PC-9 (cell line): ENCODE results near the gene RGS6. TPM values are rescaled to one million over a fixed set of nuclear protein-coding genes. Genes with fewer than 3 reads are reported as not detected.

Experiments used
- BruUV-seq: library from RNA; stranded (reverse); fragments of 400-500 nt; replicated peaks from 2 replicates; lab custom pipeline; 2021; lab: Mats Ljungman, UMichigan
- CTCF ChIA-PET: fragments of 300-600 bp; sonication (Branson Sonifier 250); formaldehyde crosslinking; loops from one replicate; lab custom pipeline; 2022; ENCODE audit warnings: antibody characterized with exemption; lab: Charles Lee
- POLR2A ChIA-PET: fragments of 300-600 bp; sonication (Branson Sonifier 250); formaldehyde crosslinking; loops from one replicate; lab custom pipeline; 2022; ENCODE audit warnings: antibody characterized with exemption; ENCODE audit not compliant: unreplicated experiment; lab: Charles Lee
- DNase-seq, 2 experiments: peaks; one replicate each; pipeline versions ENCODE4 v3.0.0 to v3.0.0-alpha.2; 2015 to 2022; ENCODE audit warnings: mixed read lengths in 1 of 2
- H2AFZ ChIP-seq: fragments of 200-600 bp; sonication (generic); 2 replicates; pipeline ENCODE4 v1.8.1; 2017; ENCODE audit warnings: antibody characterized with exemption
- H3F3A ChIP-seq: fragments of 200-600 bp; sonication (generic); 2 replicates; pipeline ENCODE4 v1.8.1; 2017; ENCODE audit warnings: antibody characterized with exemption, mild to moderate bottlenecking, low read depth; ENCODE audit not compliant: insufficient read depth
- H3K27ac ChIP-seq: fragments of 200-600 bp; sonication (generic); 2 replicates; pipeline ENCODE4 v1.6.1; 2016; ENCODE audit warnings: mixed run types
- H3K27me3 ChIP-seq: fragments of 200-600 bp; sonication (generic); 2 replicates; pipeline ENCODE4 v1.6.1; 2016; ENCODE audit warnings: low read depth, mixed run types; ENCODE audit not compliant: insufficient read depth
- H3K36me3 ChIP-seq: fragments of 200-600 bp; sonication (generic); 2 replicates; pipeline ENCODE4 v1.6.1; 2016; ENCODE audit warnings: low read depth, mixed run types
- H3K4me1 ChIP-seq: fragments of 200-600 bp; sonication (generic); replicated peaks from 2 replicates; pipeline ENCODE4 v1.6.1; 2016; ENCODE audit warnings: mixed run types; ENCODE audit not compliant: insufficient read depth
- H3K4me2 ChIP-seq: fragments of 200-600 bp; sonication (generic); 2 replicates; pipeline ENCODE4 v1.6.1; 2017; ENCODE audit warnings: mixed run types
- H3K4me3 ChIP-seq: fragments of 200-600 bp; sonication (generic); 2 replicates; pipeline ENCODE4 v1.6.1; 2016; ENCODE audit warnings: mixed run types
- H3K79me2 ChIP-seq: fragments of 200-600 bp; sonication (generic); 2 replicates; pipeline ENCODE4 v1.6.1; 2017; ENCODE audit warnings: low read depth, mixed run types
- H3K9me2 ChIP-seq: fragments of 200-600 bp; sonication (generic); 2 replicates; pipeline ENCODE4 v1.8.1; 2017; ENCODE audit warnings: mild to moderate bottlenecking; ENCODE audit not compliant: insufficient read depth
- H3K9me3 ChIP-seq: fragments of 200-600 bp; sonication (generic); 2 replicates; pipeline ENCODE4 v1.8.1; 2016; ENCODE audit warnings: low read depth; ENCODE audit not compliant: insufficient read depth
- H4K20me1 ChIP-seq: fragments of 200-600 bp; sonication (generic); 2 replicates; pipeline ENCODE4 v1.8.1; 2017; ENCODE audit not compliant: insufficient read depth
- EZH2 ChIP-seq: fragments of 200-600 bp; sonication (generic); IDR thresholded peaks from 2 replicates; pipeline ENCODE4 v1.8.0; 2017; ENCODE audit warnings: antibody characterized with exemption, low read depth
- intact Hi-C: fragments of 100-400 bp; cut with micrococcal nuclease; formaldehyde crosslinking; loops from one replicate; pipeline ENCODE4 v1.10.0; 2022; ENCODE audit not compliant: unreplicated experiment
- total RNA-seq: library from RNA; stranded (reverse); gene quantifications from 2 replicates; pipeline ENCODE4 v1.2.3, GENCODE V29; 2021
- TF ChIP-seq, protein P1 (sequence below): fragments of 200-600 bp; sonication (generic); conservative IDR thresholded peaks from 2 replicates; pipeline ENCODE4 v1.6.1; 2017; ENCODE audit warnings: mixed run types, antibody characterized with exemption, mild to moderate bottlenecking, moderate library complexity

Gene RGS6
- total RNA-seq, 1 experiment from 2014 or later = not detected

- ChIA-PET CTCF (no interaction called here), POLR2A (no interaction called here)
- no peaks in the 10 kb centered on the region for H4K20me1 ChIP-seq
- no TSS peak for BruUV-seq
- no peaks in the 10 kb centered on the region for H3K36me3 ChIP-seq
- intact Hi-C loops = no loop called here
- H3K9me2 ChIP-seq = no peaks in the 10 kb centered on the region
- H3K4me3 ChIP-seq = no peak overlapping the region
- no peak overlapping the region for H2AFZ ChIP-seq
- no peak for TF ChIP-seq EZH2
- TF ChIP-seq, protein P1, sequence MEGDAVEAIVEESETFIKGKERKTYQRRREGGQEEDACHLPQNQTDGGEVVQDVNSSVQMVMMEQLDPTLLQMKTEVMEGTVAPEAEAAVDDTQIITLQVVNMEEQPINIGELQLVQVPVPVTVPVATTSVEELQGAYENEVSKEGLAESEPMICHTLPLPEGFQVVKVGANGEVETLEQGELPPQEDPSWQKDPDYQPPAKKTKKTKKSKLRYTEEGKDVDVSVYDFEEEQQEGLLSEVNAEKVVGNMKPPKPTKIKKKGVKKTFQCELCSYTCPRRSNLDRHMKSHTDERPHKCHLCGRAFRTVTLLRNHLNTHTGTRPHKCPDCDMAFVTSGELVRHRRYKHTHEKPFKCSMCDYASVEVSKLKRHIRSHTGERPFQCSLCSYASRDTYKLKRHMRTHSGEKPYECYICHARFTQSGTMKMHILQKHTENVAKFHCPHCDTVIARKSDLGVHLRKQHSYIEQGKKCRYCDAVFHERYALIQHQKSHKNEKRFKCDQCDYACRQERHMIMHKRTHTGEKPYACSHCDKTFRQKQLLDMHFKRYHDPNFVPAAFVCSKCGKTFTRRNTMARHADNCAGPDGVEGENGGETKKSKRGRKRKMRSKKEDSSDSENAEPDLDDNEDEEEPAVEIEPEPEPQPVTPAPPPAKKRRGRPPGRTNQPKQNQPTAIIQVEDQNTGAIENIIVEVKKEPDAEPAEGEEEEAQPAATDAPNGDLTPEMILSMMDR = no peak
- H3F3A ChIP-seq = no peaks in the 10 kb centered on the region
- peaks cover 34% of the 10 kb centered on the region for H3K27me3 ChIP-seq
- DNase-seq = no peak
- H3K4me1 ChIP-seq = no peaks in the 10 kb centered on the region
- H3K79me2 ChIP-seq = no peaks in the 10 kb centered on the region
- H3K4me2 ChIP-seq = no peak overlapping the region
- H3K27ac ChIP-seq = no peak overlapping the region
- H3K9me3 ChIP-seq = no peaks in the 10 kb centered on the region
Observed at GRCh38 chr14:72084935-72085334, 152.7 kb downstream of the RGS6 start.

GRCh38 chr14:72089625-72090024, 157.4 kb downstream of the RGS6 start:
- peaks cover 44% of the 10 kb centered on the region for H3K27me3 ChIP-seq
- H3K9me3 ChIP-seq = no peaks in the 10 kb centered on the region
- no TSS peak for BruUV-seq

DNA sequence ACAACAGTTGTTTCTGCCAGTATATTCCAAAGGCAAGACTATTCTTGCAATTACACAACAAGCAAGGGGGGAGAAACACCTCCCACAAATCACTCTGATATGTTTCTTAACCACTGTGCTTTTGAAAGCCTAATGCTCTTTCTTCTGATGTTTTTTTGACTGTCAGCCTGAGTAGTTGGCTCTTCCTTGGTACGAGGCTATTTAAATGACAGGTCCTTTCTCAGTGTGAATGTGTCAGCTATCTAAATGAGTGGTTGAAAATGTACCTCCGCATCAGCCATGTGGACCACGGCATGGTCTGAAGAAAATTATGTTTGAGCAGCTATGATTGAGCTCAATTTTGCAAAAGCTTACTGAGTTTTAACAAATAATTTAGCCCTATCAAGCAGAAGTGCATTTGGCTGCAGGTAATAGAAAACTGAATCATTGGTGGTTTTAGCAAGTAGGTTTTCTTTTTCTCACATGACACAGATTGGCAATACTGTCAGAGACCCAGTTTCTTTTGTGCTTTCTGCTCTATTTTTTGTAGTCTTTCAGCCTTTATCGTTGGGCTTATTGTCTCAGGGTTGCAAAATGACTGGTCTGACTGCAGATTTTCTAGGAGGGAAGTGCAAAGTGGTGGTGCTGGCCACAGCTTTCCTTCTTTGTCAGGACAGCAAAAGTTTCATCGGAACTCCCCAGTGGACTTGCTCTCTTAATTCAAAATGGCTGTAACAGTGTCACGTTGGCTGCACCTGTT, 162.8 kb downstream of the RGS6 start:
- Histone ChIP-seq H4K20me1 (0 out of 2 replicates have a peak, but pooled peaks cover 4% of the 10 kb centered on the region), H3K4me3 (no peak overlapping the region), H3F3A (no peaks in the 10 kb centered on the region), H3K9me2 (no peaks in the 10 kb centered on the region), H3K4me1 (no peaks in the 10 kb centered on the region), H3K27me3 (peaks cover 70% of the 10 kb centered on the region), H3K79me2 (no peaks in the 10 kb centered on the region), H2AFZ (no peak overlapping the region), H3K9me3 (no peaks in the 10 kb centered on the region), H3K27ac (no peak overlapping the region), H3K4me2 (no peak overlapping the region), H3K36me3 (no peaks in the 10 kb centered on the region)
- no TSS peak for BruUV-seq
- TF ChIP-seq, protein P1 = no peak
- TF ChIP-seq EZH2 = no peak
- no peak for DNase-seq
- POLR2A ChIA-PET = no interaction called here
- CTCF ChIA-PET = no interaction called here
- intact Hi-C loops = no loop called here

More at GRCh38 chr14:72089625-72090024, 157.4 kb downstream of the RGS6 start:
- no peak overlapping the region for H3K27ac ChIP-seq
- no peaks in the 10 kb centered on the region for H3K79me2 ChIP-seq
- no peaks in the 10 kb centered on the region for H3K36me3 ChIP-seq
- intact Hi-C loops = no loop called here
- H3F3A ChIP-seq = no peaks in the 10 kb centered on the region
- no peak overlapping the region for H3K4me3 ChIP-seq
- no peak overlapping the region for H2AFZ ChIP-seq
- DNase-seq = no peak
- TF ChIP-seq, protein P1 = no peak
- no peak for TF ChIP-seq EZH2
- no peaks in the 10 kb centered on the region for H3K4me1 ChIP-seq
- no peak overlapping the region for H3K4me2 ChIP-seq
- H3K9me2 ChIP-seq = no peaks in the 10 kb centered on the region
- H4K20me1 ChIP-seq = no peaks in the 10 kb centered on the region
- POLR2A ChIA-PET = no interaction called here
- CTCF ChIA-PET = no interaction called here
